IMR-90 (cell line): ENCODE data around the gene OSBPL6.

ENCODE experiments used
- POLR2A ChIP-seq: IDR thresholded peaks from 2 replicates; pipeline ENCODE4 v1.6.1; 2012; ENCODE audit warnings: mild to moderate bottlenecking, low read depth, low read length
- RCOR1 ChIP-seq: IDR thresholded peaks from 2 replicates; pipeline ENCODE4 v1.6.1; 2012; ENCODE audit warnings: mild to moderate bottlenecking, low read length, improper control_type of control experiment; ENCODE audit not compliant: insufficient replicate concordance
- SMC3 ChIP-seq: fragments of 150-350 bp; IDR thresholded peaks from 2 replicates; pipeline ENCODE4 v1.6.1; 2016; ENCODE audit warnings: low read depth, mild to moderate bottlenecking, antibody characterized with exemption, low read length, moderate library complexity
- TF ChIP-seq, protein P1 (sequence below): conservative IDR thresholded peaks from 2 replicates; pipeline ENCODE4 v1.5.1; 2012; ENCODE audit warnings: mild to moderate bottlenecking, low read depth, low read length, improper control_type of control experiment
- TF ChIP-seq, protein P2 (sequence below): fragments of 150-350 bp; IDR thresholded peaks from 2 replicates; pipeline ENCODE4 v1.6.1; 2016; ENCODE audit warnings: low read depth, mild to moderate bottlenecking, low read length, moderate library complexity, borderline replicate concordance

GRCh38 chr2:178285287-178285615, 90.9 kb downstream of the OSBPL6 start:
- TF ChIP-seq, protein P1, sequence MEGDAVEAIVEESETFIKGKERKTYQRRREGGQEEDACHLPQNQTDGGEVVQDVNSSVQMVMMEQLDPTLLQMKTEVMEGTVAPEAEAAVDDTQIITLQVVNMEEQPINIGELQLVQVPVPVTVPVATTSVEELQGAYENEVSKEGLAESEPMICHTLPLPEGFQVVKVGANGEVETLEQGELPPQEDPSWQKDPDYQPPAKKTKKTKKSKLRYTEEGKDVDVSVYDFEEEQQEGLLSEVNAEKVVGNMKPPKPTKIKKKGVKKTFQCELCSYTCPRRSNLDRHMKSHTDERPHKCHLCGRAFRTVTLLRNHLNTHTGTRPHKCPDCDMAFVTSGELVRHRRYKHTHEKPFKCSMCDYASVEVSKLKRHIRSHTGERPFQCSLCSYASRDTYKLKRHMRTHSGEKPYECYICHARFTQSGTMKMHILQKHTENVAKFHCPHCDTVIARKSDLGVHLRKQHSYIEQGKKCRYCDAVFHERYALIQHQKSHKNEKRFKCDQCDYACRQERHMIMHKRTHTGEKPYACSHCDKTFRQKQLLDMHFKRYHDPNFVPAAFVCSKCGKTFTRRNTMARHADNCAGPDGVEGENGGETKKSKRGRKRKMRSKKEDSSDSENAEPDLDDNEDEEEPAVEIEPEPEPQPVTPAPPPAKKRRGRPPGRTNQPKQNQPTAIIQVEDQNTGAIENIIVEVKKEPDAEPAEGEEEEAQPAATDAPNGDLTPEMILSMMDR = no peak
- no peak for TF ChIP-seq SMC3
- TF ChIP-seq POLR2A = no peak
- TF ChIP-seq, protein P2, sequence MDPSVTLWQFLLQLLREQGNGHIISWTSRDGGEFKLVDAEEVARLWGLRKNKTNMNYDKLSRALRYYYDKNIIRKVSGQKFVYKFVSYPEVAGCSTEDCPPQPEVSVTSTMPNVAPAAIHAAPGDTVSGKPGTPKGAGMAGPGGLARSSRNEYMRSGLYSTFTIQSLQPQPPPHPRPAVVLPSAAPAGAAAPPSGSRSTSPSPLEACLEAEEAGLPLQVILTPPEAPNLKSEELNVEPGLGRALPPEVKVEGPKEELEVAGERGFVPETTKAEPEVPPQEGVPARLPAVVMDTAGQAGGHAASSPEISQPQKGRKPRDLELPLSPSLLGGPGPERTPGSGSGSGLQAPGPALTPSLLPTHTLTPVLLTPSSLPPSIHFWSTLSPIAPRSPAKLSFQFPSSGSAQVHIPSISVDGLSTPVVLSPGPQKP = no peak
- TF ChIP-seq RCOR1 = no peak
